Stimulated activated CD8-positive, alpha-beta memory T cell treated with anti-CD3 and anti-CD28 coated beads, Interleukin-7, amount 100 ng/mL, for 1 hour (primary cell): ENCODE data around the gene ERFL.

Experiments
- DNase-seq, 2 donors: peaks; one replicate each; pipeline ENCODE4 v3.0.0-alpha.2; 2020; ENCODE audit warnings: low read depth in 2 of 2

ERFL gene

DNA sequence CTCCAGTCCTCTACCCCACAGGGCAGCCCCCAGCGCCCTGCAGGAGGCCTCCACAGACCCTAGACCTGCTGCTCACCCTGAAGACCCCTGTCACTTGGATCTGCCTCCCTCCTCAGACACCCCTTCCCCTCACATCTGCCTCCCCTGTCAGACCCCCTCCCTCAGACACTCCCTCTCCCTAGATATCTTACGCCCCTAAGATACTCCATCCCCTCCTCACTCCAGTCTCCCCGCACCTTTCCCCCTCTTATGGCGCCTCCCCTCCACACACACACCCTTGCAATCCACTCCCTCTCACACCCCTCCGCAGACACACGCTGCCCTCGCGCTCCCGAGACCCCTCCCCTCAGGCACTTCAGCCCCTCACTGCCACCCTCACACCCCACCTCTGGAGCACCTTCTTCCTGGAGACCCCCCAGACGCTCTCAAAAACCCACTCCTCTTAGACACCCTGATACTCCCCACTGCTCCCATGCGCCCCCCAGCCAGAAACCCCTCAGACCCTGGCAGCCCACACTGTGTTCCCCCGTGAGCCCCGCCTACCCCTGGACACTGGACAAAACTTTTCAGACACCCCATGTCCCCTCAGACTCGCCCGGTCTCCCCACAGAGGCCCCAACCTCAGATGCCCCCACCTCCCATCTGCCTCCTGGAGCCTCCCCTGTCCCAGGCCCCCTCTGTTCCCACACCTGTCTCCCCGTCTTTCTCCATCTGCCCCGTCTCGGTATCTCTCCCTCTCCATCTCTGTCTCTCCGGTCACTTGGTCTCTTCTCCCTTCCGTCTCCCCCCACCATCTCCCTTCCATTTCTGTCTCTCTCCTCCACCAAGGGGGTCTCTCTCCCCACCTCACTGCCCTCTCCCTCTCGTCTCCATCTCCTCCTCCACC is 14.5 kb downstream of the ERFL start:
- no peak for DNase-seq

DNA sequence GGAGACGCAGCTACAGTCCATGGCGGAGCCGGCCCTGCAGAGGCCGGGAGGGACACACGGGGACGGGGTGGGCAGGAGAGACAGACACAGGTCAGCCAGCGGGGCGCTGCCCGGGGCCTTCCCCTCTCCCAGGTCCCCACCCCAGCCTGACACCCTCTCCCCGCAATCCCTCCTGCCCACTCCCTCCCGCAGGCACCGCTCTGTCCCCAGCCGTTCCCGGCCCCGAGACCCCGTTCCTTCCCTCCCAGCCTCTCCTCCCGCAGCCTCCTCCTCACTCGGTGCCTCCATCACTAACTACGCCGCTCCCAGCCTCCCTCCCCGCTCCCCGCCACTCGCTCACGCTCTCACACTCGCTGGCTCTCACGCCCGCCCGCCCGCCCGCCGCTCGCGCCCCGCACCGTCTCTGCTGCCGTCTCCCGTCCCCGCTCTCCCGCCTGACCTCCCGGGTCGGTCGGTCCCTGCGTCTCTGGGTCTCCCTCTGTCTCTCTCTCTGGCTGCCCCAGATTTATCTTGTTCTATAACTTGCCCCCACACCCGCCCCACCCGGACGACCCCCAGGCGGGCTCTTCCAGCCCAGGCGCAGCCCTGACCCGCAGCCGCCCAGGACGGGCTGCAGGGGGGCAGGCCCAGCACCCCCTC is 15.2 kb downstream of the ERFL start:
- DNase-seq: no peak

DNA sequence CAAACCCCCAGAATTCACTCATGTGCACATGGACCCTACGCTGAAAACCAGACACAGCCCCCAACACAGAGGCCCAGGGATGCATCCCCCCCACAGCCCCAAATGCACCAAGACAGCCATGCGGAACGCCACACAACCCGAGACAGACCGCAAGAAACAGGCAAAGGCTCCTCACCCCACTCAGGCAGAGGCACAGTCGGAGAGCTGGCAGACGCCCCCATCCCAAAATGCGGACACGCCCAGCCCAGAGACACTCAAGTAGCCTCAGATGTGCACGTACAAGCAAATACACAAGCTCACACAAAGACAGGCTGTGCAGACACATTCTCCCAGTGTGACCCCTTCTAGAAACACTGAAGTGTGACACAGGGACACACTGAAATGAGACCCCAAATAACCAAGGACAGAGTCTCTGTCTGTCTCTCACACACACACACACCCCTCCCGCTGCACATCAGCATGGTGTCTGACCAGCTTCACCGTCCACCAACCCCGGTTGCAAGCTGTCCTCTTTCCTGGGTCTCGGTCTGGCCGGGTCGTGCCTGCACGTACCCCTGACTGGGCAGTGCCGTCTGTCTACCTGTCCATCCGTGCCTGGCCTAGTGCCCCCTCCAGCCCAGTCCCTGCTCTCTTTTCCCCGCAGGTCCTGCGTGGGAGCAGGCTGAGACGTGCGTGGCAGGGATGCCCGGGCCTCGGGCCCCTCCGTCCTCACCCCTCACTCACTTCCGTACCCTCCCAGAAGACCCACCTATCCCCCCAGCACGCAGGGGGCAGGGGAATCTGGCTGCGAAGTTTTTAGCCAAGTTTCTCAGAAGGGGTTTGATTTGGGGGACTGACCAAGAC is 16.1 kb downstream of the ERFL start:
- DNase-seq: no peak

DNA sequence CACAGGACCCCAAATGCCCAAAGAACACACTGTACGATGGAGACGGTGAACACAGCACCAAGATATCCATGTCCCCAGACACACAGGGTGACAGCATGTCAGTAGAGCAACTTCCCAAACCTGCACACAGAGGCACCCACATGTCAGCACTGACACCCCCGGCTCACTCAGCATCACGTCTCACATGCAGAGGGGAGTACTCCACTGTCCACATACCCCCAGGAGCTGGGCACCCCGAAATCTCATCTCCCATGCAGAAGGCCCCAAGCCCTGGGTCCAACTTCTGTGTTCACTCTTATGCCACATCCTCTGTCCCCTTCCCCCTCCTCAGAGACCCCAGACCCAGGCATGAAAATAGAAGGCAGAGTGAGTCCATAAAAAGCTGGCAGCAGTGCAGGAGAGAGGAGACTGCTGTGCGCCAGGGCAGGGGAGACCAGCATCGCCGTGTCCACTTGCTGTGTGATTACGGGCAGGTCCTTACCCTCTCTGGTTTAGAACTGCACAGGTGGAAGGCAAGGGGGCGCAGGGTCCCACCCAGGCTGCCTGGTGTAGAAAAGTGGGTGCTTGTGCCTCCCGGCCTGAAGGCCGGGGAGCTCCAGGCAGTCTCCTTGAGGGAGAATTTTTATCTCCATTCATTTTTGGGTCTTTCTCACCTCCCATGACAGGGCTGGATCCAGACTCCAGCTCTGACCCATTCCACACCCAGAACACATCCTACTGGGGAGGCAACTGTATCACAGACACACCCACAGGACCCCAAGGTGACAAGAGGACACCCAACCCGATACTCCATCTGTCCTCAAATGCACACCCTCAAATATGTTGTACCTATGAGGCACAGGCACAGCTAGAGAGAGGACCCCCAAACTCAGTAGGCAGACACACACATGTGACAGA is 17.0 kb downstream of the ERFL start:
- no peak for DNase-seq

DNA sequence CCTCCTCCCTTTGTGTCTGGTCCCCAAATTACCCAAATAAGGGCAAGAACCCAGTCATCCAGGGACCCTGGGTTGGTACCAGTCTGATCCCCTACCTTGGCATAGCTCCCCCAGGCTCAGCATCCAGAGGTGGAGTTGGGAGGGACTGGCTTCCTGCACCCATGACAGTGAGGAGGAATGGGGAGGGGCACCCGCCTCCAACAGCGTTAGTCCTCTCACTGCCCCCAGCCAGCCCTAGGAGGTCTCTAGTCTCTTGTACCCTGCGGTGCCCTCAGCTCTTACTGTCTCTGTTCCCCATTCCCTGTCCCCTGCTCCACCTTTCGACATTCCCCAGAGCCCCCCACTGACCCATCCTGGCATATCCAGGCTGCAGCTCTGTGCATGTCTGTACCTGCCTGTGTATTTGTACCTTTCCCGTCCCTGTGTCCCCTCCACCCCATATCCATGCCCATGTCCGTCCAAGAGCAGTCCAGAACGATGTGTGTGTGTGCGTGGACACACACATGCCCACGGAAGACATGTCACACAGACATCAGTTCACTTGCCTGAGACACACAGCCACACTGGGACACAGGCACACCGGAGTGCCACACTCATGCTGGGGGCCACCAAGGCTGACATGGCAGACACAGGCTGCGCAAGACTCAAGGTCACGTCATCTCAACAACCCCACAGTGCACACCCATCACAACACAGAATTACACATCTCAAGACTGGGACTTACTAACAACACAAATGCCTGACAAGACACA is 17.8 kb downstream of the ERFL start:
- no peak for DNase-seq

DNA sequence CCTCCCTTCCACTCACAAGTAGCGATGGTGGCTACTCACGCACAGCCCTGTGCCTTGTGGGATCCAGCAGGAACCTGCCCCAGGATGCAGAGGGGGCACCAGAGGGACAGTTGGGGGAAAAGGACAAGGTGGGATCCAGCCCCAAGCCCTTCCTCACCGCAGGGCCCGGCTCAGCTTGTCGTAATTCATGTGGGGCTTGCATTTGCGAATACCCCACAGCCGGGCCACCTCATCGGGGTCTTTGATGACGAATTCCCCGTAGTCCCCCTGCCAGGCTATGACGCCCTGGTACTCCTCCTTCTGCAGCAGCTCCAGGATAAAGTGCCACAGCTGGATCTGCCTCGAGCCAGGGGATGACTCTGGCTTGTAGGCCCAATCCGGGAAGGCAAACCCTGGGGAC is 18.5 kb downstream of the ERFL start:
- no peak for DNase-seq

DNA sequence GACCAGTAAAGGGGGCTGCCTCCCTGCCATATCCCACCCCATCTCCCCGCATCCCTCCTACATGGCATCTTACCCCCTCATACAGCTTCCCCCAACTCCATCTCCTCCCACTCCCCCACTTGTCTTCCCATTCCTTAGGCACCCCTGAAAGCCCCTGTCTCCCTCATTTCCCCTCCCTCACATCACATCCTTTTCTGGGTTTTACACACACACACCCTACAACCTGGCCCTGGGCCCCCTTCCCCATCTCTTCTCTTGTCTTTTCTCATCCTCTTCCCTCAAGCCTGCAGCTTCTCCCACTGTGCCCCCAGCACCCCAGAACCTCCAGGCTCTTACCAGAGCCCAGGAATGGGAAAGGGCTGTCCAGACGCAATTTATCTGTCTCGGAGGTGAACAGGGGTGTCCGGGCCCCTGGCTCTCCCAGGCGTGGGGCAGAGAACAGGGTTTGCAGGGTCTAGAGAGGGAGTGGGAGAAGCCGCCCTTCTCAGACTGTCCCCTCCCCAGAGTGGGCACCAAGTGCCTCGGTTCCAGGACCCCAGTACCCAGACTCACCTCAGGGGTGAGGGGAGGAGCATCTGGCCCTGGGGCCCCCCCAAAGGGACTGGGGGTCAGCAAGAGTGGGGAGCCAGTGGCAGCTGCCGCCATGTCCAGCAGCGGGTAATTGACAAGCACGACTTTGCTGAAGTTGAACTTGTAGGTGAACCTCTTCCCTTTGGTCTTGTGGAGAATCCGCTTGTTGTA is 19.4 kb downstream of the ERFL start:
- no peak for DNase-seq

DNA sequence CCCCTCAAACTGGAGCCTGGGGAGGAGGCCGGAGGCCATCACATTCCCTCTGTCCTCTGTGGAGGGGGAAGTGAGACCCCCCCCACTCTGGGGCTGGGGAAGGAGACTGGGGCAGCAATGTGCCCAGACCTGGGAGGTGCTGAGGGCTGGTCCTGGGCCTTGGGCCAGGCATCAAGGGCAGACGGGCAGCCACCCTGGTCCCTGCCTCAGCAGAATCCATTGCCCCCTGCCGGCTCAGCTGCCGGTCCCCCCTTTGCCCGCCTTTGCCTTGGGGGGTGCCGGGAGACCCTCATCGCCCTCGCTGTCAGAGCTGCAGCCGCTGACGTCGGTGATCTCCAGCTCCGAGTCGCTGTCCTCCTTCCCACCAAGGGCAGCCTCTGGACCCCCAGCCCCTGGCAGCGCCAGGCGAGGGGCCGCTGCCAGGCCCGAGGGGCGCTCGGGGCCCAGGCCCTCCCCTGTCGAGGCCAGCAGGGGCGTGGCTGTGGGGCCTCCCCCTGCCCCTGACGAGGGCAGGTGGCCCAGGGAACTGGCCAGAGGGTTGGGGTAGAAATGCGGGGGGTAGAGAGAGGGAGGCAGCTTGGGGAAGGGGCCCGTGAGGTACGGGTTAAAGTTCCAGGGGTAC is 20.1 kb downstream of the ERFL start:
- DNase-seq: no peak

DNA sequence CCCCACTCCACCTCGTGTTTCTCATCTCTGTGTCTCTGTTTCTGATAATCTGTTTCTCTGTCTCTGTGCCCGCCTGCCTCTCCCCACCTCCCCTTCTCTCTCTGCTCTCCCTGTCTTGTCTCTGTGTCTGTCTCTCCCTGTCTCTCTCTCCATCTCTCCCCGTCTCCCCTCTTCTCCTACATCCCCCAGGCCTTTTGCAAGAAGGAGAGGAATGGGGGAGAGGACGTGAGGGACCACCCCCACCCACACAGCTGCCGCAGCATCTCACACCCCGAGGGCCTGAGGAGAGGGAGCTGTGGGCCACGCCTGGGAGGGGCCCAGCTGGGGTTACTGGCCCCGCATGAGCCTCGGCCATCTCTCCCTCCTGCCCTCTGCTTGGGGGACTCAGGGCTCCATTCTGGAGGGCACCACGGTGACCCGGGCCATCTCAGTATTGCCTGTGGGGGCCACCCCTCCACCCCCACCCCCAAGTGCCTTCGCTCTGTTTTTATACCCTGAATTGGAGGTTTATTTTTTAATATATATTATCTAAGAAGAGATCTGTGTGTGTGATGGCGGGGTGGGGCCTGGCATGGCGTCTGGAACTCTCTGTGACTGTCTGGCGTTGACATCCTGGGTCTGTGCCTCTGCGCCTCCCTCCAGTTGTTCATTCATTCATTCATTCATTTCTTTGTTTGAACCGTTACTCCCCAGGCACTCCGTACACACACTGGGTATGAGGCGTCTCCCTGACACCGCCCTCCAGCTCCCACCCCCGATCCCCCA is 21.2 kb downstream of the ERFL start:
- no peak for DNase-seq

DNA sequence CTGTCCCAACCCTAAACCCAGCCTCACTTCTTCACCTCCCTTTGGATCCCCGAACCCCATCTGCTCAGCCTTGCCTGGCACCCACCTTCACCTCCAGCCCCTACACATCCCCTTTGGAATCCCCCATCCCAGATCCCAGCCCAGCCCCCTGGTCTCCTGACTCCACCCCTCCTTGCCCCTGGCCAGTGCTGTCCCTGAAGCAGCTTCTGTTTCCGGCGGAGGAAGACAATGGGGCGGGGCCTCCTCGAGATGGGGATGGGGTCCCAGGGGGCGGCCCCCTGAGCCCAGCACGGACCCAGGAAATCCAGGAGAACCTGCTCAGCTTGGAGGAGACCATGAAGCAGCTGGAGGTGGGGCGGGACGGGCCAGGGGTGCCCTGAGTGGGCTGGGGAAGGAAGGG is 22.0 kb downstream of the ERFL start:
- DNase-seq: no peak

DNA sequence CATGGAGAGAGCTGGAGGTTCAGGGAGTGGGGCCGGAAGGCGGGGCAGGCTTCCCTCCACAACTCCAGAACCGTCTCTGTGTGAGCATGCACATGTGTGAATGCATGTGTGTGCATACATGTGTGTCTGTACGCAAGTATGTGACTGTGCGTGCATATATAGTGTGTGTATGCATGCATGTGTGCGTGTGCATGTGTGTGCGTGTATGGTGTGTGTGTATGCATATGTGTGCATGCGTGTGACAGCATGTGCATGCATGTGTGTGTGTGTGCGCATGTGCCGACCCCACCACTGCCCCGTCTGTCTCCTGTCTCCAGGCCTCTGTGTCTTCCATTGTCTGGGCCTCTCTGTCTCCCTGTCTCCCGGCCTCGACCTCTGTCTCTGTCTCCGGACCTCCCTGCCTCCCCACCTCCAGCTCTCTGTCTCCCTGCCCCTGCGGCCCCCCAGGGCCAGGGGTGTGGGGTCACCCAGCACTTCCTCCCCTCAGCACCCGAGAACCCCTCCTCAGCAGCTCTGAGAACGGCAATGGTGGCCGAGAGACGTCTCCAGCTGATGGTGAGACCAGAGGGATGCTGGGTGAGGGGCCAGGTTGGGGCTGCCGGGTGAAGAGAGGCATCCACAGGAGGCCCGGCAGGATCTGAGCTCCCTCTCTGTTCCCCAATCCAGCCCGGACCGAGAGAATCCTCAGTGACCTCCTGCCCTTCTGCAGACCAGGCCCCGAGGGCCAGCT is 22.8 kb downstream of the ERFL start:
- DNase-seq: no peak

DNA sequence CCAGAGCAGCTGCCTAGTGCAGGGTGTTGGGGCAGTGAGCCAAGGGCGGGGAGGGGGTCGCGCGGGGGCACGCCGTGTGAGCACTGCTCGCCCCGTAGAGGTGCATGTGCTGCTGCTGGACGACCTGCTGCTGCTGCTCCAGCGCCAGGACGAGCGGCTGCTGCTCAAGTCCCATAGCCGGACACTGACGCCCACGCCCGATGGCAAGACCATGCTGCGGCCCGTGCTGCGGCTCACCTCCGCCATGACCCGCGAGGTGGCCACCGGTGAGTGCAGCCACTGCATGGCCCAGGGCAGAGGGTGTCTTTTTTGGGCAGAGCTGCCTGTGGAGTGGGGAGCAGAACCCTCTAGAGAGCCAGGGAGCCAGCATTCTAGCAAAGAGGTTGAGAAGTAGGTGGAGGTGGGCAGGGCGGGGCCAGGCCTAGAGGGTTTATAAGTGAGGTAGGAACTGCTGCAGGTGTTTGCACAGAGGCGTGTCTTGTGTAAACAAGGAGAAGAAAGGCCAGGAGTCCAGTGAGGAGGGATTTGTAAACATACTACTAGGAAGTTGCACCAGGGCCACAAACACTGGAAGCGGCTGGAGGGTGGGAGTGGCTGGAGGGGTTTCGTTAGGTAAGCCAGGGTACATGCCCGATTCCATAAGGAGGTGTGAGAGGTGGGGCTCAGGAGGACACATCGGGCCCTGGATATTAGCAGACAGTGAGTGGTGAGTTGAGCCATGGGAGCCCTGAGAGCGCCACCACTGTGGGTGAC is 24.0 kb downstream of the ERFL start:
- no peak for DNase-seq

DNA sequence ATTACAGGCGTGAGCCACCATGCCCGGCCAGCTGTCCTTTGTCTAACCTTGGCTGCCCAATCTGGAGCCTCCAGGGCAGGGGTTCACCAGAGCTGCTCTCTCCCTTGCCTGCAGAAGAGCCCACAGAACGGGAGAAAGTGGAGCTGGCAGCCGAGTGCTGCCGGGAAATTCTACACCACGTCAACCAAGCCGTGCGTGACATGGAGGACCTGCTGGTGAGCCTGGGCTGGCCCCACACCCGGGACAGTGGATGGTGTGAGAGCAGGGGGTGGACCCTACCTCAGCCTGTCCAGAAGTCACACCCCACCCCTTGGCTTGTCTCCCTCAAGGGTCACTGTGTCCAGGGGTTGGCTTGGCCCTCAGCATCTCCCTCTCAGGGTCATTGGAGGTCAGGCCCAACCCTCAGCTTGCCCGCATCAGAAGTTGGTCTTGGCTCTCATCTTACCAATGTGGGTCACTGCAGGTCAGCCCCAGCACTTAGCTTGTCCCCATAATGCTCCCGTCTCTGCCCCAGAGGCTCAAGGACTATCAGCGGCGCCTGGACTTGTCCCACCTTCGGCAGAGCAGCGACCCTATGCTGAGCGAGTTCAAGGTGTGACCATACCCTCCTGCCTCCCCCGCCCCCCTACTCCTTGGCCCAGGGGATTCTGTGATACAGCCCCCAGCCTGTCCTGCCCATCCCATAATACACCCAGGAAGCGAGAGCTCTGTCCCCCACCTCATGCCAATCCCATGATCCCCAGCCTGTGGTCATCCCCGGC is 24.9 kb downstream of the ERFL start:
- DNase-seq: no peak

DNA sequence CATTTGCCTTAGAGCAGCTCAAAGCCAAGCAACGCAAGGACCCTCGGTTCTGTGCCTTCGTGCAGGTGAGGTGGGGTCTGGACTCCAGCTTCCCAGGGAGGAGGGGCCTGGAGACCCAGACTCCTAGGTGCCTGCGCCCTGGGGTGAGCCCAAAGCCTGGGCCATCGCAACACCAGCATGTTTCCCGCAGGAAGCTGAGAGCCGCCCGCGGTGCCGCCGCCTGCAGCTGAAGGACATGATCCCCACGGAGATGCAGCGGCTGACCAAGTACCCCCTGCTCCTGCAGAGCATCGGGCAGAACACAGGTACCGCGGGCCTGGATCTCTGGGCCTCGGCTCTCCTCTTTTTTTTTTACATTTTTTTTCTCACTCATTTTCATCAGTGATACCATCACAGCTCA is 25.7 kb downstream of the ERFL start:
- no peak for DNase-seq

DNA sequence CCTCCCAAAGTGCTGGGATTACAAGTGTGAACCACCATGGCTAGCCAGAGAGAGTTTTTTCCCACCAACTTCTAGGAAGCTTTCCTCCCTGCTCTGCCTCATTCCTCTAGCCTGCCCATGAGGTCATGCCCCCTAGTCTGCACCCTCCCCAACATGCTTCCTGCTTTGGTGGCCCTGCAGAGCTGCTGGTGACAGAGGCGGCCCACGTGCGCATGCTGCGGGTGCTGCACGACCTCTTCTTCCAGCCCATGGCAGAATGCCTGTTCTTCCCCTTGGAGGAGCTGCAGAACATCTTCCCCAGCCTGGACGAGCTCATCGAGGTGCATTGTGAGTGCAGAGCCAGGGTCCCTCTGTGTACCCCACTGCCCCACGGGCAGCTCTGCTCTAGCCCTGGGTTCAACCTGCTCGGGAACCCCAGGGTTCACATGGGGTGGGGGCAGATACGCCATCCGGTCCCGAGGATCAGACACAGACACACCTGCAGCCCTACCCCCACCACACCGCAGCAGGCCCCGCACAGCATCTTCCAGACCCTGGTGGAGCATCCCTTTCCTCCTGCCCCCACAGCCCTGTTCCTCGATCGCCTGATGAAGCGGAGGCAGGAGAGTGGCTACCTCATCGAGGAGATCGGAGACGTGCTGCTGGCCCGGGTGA is 26.4 kb downstream of the ERFL start:
- DNase-seq: no peak

DNA sequence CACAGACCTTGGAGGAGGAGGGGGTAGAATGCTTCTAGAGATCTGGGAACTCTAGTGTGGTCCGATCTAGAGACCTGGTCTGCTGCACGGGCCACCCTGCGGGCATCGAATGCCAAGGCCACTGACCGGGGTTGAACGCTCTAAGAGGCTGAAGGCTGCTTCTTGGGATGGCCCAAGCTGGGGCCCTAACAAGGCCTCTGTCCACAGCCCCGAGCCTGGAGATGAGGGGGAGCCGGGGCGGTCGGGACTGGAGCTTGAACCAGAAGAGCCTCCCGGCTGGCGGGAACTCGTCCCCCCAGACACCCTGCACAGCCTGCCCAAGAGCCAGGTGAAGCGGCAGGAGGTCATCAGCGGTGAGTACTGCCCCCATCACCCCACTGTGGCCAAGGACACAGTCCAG is 30.0 kb downstream of the ERFL start:
- no peak for DNase-seq
